SKM-1 treated with dmso at 0.1 percent for 144 hours (cell line): ENCODE measurements around the gene MLC1.
A peak's percentile ranks its signal among the peaks of the same experiment; 100 is the strongest.

Source experiments
- DNase-seq: peaks from one replicate; lab custom pipeline; 2025; ENCODE audit not compliant: unreplicated experiment; lab: John Stamatoyannopoulos, UW

The MLC1 gene

DNA sequence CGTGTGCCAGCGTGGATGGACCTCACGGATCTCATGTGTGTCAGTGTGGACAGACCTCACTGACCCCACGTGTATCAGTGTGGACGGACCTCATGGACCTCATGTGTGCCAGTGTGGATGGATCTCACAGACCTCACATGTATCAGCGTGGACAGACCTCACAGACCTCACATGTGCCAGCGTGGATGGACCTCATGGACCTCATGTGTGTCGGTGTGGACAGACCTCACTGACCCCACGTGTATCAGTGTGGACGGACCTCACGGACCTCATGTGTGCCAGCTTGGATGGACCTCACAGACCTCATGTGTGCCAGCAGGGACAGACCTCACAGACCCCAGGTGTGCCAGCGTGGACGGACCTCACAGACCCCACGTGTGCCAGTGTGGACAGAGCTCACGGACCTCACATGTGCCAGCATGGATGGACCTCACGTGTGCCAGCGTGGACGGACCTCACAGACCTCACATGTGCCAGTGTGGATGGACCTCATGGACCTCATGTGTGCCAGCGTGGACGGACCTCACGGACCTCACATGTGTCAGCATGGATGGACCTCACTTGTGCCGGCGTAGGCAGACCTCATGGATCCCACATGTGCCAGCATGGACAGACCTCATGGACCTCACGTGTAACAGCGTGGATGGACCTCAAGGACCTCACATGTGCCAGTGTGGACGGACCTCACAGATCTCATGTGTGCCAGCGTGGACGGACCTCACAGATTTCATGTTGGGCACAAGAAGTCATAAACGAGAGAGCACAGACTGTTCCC, 45.4 kb downstream of the MLC1 start:
- no peak for DNase-seq

DNA sequence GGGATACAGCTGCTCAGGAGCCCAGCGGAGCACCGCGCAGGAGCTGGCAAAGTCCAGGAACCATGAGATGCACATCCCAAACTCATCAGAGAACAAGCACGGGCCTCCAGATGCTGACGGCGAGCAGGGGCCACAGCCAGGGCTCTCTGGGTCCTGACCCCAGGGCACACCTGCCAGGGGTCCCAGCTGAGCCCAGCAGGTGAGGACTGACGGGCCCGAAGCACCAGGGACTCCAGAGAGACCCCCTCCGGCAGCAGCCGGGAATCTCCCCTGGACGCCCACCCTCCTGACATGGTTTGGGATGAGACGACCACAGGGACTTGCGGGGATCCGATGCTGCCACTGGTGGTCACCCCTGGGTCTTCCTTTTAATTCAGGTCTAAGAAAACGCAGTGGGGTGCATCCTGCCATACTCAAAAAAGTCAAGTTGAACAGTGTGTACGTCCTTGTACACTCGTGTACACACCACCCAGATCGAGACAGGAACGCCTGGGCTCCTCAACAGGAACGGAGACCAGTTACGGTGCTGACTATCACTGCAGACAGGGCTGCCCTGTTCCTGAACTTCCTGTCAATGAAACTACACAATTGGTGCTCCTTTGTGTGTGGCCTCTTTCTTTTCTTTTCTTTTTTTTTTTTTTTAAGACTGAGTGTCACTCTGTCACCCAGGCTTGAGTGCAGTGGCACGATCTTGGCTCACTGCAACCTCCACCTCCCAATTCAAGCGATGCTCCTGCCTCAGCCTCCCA, 49.1 kb downstream of the MLC1 start:
- DNase-seq, result no peak

DNA sequence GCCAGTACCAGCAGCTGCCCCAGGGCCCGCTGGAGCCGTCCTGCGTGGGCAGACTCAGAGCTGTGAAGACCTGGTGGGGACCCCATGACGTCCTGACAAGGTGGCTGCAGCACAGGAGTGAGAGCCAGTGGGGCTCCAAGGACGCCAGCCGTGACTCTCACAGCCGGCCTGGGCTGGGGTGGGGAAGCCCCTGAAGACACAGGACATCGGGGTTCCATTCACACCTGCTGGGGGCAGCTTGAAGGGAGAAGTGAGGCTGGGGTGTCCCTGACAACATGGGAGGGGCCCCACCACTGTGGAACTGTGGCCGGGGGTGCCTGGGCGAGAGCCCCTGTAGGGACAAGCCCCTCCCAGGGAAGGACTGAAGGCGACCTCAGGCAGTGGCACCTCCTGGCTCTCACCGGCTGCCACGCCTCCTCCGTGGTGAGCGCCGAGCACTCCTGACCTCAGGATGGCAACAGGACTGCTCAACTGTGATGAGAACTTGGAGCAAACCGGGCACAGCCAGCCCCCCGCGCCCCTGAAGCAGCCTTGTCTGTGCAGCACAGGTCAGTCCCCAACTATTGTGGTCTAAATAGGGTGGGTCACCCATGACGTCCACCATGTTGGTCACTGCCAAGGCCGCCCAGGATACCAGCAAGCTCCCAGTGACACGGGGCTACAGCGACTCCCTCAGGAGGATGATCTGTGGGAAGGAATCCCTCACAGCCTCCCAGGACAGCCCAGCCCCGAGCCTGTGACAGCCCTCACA, 49.9 kb downstream of the MLC1 start:
- no peak for DNase-seq

DNA sequence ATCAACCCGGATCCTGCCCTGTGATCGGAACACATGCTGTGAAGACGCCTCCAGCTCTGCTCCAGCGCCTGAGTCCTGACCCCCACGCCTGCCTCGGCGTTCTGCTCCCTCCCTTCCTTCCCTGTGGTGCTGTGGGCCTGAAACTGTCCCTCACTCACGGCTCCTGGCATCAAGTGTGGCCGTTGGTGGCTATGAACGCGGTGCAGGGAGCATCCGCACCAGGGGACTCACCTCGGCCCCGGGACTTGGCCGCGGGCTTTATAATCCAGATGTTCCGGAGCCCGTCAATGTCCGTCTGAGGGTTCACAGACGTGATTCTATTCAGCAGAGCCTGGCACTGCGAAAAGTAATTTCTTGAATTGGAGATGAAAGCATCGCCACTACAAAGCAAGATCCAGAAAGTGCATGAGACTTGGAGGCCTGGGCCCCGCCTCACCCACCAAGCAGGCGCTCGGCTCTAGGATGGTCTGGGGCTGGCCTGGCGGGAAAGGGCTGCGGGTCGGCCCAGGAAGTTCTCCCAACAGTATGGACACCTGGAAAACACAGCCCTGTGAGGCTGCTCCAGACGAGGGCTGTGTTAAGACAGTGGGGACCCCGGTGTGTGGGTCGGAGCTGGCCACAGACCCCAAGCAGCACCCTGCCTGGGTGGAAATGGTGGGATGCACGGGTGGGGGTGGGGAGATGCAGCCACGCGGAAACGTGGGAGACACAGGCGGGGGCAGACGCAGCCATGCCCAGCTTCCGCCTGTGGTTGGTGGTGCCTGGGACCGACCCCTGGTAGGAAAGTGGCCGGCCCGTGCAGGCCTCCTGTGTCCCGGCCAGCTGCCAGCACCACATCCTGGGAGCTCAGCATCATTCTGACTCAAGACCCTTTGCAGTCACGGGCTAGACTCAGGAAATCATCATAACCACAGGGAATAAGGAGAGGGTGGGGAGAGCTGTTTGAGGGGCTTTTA, 50.8 kb downstream of the MLC1 start:
- DNase-seq, result no peak

DNA sequence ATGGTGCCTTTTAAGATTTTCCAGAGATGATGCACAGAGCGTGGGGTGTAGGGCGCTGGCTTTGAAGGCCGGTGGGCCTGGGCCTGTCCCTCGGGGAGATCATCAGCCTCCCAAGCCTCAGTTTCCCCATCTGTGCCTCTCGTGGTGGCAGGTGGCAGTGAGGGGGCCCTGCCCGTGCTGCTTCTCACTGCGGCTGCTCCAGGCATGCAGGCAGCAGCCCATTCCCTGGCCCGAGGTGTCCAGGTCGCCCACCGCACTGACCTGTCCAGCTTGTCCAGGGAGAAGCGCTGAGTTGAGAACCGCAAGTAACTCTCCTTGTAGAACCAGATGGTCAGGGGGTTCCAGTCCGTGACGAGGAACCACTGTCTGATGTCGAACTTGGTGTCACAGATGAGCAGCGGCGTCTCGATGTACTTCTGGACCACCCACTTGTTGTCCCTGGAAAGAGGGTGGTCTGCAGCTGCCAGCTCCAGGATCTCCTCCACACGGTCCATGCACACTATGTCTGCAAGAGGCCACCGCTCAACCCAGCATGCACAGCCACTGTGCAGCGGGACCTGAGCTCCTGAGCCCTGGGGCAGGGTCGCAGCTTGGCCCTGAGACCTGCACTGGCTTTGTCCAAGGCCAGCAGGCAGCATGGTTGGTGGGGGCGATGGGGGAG, 52.2 kb downstream of the MLC1 start:
- no peak for DNase-seq

DNA sequence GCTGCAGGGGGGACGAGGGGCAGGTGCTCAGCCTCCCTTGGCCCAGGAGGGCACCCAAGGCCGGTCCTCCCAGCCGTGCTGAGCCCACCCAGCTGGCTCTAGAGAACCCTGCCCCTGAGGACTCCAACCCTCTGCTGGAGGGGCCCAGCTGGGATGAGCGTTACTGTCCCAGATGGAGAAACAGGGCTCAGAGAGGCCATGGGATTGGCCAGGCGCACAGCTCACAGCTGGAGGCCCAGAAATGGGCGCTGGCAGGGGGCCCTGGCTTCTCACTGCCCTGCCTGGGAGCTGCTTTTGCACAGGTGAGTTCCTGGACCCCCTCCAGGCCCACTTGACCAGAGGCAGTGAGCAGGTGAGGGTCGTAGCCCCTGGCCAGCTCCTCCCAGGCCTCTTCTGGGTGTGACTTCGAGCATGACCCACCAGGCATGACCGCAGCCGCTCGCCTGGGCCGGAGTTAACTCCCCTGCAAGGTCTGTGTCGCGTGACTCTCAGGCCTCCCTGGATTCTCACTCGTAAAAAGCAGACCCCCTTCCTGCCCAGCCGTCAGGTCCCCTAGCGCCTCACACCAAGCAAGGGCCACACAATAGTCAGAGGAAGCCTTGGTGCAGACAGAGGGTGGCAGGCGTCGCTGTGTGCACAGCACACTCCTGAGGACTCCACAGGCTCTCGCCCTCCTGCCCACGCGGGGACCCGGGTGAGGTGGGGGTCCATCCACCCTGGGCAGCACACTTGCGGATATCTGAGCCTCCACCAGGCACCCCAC, 52.9 kb downstream of the MLC1 start:
- DNase-seq, result no peak

DNA sequence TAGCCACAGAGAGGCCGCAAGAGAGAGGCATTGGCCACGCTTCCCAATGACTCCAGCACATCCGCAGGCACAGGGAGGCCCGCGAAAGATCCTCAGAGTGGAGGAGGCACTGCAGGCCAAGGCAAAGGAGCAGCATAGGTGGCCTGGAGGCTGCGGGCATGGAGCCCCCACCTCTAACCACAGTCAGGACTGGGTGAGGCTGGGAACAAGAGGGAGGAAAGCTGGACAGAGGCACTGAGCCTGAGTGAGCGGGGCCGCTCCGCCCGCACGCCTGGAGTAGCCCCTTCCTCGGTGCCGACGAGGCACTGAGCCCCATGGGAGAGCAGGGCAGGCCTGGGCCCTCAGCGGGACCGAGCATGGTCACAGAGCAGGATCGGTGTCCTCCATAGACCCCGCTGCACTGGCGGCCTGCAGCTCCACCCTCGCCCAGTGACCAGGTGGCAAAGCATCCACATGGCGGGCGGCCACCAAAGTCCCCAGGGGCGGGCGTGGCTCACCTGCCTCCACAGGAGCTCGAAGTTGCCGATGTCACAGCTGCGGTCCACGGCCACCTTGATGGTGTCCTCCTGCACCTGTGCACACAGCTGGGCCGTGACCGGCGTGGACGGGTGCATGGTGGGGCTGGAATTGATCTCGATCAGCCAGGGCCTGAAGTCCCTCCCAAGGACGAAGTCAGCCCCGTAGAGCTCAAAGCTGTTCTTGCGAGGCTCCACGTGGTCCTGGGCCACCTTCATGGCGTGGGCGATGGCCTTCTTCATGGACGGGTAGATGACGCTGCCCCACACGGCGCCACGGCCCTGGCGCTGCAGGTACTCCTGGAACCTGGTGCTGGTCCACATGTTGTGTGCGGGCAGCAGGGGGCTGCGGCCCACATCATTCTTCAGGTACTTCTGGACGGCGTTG, 53.8 kb downstream of the MLC1 start:
- DNase-seq, result no peak

DNA sequence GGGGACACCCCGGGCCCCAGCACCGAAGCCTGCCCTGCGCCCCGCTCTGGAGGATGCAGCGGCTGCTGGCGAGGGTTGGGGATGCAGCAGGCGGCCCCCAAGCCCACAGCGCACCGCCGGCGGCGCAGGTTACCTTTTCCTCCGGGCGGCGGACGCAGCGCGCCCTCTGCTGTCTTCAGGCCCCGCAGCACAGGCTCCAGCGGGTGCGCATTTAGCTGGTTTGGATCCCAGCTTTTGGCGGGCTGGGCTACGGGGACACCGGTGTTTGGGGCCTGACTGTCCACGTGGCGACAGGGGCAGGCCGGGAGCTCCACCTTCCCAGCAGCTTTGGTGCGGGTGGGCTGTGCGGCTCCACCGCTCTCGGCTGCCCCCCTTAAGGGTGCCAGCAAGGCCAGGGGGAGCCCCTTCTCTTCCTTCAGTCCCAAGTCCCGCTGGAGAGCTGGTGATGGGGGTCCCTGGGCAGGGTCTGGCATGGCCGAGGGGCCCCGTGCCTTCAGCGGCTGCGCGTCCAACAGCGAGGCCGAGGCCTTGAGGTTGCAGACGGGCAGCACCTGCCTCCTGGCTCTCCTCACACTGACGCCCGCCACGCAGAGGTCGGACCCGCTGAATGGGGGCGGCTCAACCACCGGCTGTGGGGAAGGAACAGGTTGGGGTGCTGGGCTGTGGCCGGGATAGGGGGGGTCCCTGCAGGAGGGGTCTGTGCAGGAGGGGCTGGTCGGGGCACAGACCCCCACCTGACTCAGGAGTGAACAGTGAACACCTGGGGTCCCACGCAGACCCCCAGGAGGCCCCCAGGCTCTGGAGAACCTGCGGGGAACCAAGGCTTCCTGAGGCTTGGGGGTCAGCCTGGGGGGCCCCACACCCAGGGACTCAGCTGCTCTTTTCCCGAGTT, 54.7 kb downstream of the MLC1 start:
- peak; percentile 75 for DNase-seq

DNA sequence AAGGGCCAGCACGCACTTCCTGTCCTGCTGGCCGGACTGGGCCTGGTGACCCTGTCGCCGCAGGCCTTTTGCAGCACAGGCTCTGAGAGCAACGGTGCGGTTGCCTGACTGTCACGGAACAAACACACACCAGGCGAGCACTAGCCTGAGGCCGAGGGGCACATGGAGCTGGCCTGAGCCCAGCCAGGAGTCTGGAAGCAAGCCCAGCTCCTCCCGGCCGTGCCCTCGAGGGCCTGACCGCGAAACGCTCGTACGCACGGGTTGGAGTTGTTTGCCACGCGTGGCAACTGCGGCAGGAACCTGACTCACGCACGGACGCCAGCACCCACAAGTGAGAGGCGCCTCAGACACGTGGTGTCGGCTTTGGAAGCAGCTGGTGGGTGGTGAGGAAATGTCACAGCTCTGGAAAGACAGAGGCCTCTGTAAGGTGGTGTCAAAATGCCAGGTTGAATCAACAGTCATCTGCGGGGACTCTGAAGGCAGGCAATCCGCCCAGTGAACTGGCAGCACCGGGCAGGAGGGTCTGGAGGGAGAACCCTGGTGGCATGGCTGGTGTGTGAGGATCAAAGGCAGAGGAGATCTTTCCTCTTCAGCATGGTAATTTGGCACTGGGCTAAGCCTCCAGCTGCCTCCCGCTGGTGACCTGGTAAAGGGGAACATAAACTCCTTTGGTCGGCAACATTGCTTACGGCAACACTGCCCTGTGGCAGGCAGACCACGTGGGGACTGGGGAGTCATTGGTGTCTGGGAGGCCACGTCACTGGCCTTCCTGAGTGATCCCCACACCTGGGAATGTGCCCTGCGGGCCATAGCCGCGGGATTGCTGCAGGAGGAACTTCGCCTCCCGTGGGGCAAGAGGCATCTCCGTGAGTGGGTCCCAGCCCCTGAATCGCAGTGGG, 57.3 kb downstream of the MLC1 start:
- DNase-seq, result peak; percentile 4

DNA sequence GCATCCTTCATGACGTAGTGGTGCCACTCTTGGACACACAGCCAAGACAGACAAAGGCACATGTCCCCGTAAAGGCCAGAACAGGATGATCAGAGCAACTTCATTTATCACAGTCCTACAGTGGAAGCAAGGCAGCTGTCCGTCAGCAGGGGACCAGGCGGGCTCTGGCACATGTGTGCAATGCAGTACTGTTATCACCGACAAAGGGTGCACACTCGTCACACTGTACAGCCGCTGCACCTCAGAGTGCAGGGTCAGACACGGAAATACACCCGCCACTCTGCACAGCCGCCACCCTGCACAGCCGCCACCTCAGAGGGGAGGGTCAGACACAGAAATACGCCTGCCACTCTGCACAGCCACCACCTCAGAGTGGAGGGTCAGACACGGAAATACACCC, 59.2 kb downstream of the MLC1 start:
- DNase-seq, result no peak

DNA sequence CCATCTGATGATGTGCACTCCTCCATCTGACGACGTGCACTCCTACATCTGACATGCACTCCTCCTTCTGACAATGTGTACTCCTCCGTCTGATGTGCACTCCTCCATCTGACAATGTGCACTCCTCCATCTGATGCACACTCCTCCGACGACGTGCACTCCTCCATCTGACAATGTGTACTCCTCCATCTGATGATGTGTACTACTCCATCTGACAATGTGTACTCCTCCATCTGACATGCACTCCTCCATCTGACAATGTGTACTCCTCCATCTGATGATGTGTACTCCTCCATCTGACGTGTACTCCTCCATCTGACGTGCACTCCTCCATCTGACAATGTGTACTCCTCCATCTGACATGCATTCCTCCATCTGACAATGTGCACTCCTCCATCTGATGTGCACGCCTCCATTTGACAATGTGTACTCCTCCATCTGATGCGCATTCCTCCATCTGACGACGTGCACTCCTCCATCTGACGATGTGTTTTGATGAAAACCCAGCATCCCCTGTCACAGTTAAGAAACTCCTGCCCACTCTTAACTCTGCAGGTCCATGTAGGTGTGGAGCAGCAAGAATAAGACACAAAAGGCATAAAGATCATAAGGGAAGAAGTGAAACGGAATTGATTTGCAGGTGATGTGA, 62.9 kb downstream of the MLC1 start:
- DNase-seq, result no peak

DNA sequence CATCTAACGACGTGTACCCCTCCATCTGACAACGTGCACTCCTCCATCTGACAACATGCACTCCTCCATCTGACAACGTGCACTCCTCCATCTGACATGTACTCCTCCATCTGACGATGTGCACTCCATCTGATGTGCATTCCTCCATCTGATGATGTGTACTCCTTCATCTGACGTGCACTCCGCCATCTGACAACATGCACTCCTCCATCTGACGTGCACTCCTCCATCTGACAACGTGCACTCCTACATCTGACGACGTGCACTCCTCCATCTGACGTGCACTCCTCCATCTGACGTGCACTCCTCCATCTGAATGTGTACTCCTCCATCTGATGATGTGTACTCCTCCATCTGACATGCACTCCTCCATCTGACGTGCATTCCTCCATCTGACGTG, 64.6 kb downstream of the MLC1 start:
- no peak for DNase-seq

DNA sequence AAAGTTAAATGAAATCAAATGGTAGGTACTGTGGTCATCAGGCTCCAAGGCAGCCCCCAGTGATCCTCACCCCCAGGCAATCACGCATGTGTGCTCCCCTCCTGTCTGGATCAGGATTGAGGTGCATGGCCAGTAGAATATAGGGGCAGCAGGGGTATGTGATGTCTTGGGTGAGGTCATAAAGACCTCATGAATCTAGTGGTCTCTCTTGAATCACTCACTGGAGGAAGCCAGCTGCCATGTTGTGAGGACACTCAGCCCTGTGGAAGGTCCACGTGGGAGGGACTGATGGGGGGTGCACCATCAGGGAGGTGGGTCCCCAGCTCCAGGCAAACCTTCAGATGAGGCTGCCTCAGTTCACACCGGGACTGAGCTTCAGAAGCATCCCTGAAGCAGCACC, 65.9 kb downstream of the MLC1 start:
- DNase-seq, result no peak

DNA sequence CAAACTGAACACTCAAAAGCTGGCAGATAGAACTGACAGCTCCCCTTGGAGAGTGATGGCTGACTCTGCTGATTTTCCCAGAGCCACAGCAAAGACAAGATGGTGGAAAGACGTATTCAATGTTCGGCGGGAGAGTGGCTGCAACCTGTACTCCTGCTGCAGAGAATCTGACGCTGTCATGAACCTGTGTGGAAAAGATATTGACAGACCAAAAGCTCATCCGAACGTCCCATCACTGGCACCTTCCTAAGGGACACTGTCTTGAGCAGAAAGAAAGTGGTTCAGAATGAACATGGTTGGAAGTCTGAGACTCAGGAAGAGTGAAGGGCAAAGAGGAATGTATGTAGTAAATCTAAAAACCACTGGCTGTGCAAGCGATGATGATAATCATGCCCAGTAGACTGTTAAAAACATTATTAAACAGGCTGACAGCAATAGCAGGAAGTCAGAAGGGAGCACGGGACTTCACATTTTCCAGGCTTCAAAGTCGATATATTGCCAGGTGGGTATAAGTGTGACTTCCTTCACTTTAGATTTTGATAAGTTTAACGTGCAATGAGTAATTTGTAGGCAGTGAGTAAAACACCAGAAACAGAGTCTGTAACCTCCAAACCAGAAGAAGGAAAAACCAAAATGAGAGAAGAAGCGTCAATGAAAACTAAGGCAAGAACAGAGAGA, 66.5 kb downstream of the MLC1 start:
- DNase-seq, result no peak

DNA sequence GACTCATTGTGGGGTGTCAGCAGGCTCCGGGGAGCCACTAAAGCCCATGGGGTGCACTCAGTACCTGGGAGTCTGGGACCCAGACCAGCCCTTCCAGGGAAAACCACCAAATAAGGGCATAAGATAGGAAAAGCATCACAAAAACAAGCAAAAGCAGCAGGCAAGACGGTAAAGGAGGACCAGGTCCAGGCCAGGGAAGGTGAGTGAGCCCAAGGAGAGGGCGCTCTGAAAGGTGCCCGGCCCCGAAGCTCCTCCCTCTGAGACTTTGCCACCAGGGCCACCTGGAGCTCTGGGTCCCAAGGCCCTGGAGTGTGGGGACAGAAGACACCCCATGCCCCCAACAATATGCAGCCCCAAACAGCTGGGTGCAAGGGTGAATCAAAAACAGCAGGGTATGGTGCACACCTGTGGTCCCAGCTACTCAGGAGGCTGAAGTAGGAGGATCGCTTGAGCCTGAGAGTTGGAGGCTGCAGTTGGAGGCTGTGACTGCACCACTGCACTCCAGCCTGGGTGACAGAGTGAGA, 67.5 kb downstream of the MLC1 start:
- DNase-seq, result no peak
